ENCODE data around the gene TENM4.

Gene TENM4

DNA sequence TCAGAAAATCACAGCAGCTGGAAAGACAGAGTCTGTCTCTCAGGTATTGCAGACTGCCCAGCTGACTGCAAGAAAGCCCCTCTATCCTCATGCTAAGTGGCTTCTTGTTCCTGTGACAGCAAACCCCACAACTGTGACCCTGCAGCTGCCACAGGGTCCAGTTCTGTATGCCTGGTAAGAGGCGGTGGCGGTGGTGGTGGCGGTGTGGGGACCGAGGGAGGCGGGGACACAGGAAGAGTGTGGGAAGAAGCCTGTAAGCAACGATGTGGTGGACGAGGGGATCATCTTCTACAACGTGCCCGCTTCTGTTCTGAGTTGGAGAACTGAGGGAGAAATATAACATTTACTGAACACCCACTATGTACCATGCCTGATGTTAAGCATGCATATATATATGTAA is 112.4 kb downstream of the TENM4 start:
- TF ChIP-seq BHLHE40 (IDR thresholded peaks at IDR 0.05; ENCODE audit: borderline replicate concordance) (no peak), CTBP1 (IDR thresholded peaks at IDR 0.05; ENCODE audit: borderline replicate concordance) (no peak), FOXK2 (IDR thresholded peaks at IDR 0.05) (no peak), SUZ12 (IDR thresholded peaks at IDR 0.05) (no peak), ZNF384 (IDR thresholded peaks at IDR 0.05) (no peak), L3MBTL2 (conservative IDR thresholded peaks at IDR 0.05) (no peak), HDGF (IDR thresholded peaks at IDR 0.05; ENCODE audit: borderline replicate concordance) (no peak), FOXA1 (IDR thresholded peaks at IDR 0.05) (no peak), SP1 (IDR thresholded peaks at IDR 0.05) (no peak), NFRKB (IDR thresholded peaks at IDR 0.05) (no peak), TARDBP (IDR thresholded peaks at IDR 0.05) (no peak), LEF1 (IDR thresholded peaks at IDR 0.05; ENCODE audit: borderline replicate concordance) (no peak), ARNT (IDR thresholded peaks at IDR 0.05) (no peak), FOXM1 (IDR thresholded peaks at IDR 0.05; ENCODE audit: borderline replicate concordance) (no peak), ELF4 (IDR thresholded peaks at IDR 0.05) (no peak)
- TF ChIP-seq, protein P1, sequence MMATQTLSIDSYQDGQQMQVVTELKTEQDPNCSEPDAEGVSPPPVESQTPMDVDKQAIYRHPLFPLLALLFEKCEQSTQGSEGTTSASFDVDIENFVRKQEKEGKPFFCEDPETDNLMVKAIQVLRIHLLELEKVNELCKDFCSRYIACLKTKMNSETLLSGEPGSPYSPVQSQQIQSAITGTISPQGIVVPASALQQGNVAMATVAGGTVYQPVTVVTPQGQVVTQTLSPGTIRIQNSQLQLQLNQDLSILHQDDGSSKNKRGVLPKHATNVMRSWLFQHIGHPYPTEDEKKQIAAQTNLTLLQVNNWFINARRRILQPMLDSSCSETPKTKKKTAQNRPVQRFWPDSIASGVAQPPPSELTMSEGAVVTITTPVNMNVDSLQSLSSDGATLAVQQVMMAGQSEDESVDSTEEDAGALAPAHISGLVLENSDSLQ (IDR thresholded peaks at IDR 0.05): no peak
- ChIA-PET POLR2A (no interaction called here), CTCF (interaction anchor here (0.7 kb wide), 1 partner anchor 9 kb away, joined by 3 read pairs; no protein-coding TSS in a partner anchor)
- DNase-seq (ENCODE audit: extremely low spot score): no peak

DNA sequence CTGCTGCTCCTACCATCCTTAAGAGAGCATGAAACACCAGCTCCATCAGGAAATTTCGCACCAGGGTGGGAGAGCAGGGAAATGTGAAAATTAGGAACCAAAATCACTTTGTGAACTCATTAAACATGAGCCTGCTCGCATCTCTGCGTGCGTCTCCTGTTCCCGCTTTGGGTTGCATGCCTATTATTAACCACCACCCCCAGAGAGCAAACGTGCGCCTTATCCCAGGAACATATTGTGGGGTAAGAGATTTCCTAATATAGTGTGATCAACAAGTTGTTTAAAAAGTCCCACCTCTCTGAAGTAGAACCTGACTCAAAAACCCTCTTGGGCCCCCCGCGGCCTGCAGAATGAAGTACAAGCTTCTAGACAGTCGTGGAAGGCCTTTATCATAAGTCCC is 115.0 kb downstream of the TENM4 start:
- TF ChIP-seq BHLHE40 (IDR thresholded peaks at IDR 0.05; ENCODE audit: borderline replicate concordance) (no peak), FOXM1 (IDR thresholded peaks at IDR 0.05; ENCODE audit: borderline replicate concordance) (no peak), FOXA1 (IDR thresholded peaks at IDR 0.05) (no peak), NFRKB (IDR thresholded peaks at IDR 0.05) (no peak), FOXK2 (IDR thresholded peaks at IDR 0.05) (no peak), ARNT (IDR thresholded peaks at IDR 0.05) (no peak), TARDBP (IDR thresholded peaks at IDR 0.05) (no peak), HDGF (IDR thresholded peaks at IDR 0.05; ENCODE audit: borderline replicate concordance) (no peak), L3MBTL2 (conservative IDR thresholded peaks at IDR 0.05) (no peak), CTBP1 (IDR thresholded peaks at IDR 0.05; ENCODE audit: borderline replicate concordance) (no peak), SUZ12 (IDR thresholded peaks at IDR 0.05) (no peak), ZNF384 (IDR thresholded peaks at IDR 0.05) (no peak), LEF1 (IDR thresholded peaks at IDR 0.05; ENCODE audit: borderline replicate concordance) (no peak), SP1 (IDR thresholded peaks at IDR 0.05) (no peak), ELF4 (IDR thresholded peaks at IDR 0.05) (no peak)
- TF ChIP-seq, protein P1 (IDR thresholded peaks at IDR 0.05): no peak
- no peak for DNase-seq (ENCODE audit: extremely low spot score)
- CTCF ChIA-PET: no interaction called here
- POLR2A ChIA-PET: no interaction called here

DNA sequence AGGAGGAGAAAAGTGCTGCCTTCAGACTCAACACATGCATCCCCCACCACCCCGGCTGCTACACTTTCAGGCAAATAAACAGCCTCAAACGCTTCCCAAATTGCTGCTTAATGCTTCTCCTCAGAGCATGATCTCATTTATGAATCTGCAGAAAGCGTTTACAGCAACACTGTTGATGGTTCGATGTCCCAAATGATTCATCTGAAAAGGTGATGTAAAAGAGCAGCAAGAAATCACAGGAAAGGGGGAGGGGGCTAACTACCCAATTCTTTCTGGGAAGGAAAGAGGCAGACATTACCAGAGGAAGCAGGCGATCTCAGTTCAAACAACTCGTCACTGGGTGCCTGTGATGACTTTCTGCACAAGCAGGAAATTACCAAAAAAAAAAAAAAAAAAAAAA is 119.6 kb downstream of the TENM4 start:
- DNase-seq (ENCODE audit: extremely low spot score): no peak
- POLR2A ChIA-PET: no interaction called here
- CTCF ChIA-PET: no interaction called here
- TF ChIP-seq, protein P1 (IDR thresholded peaks at IDR 0.05): no peak
- TF ChIP-seq CTBP1 (IDR thresholded peaks at IDR 0.05; ENCODE audit: borderline replicate concordance) (no peak), SUZ12 (IDR thresholded peaks at IDR 0.05) (no peak), LEF1 (IDR thresholded peaks at IDR 0.05; ENCODE audit: borderline replicate concordance) (no peak), NFRKB (IDR thresholded peaks at IDR 0.05) (no peak), ARNT (IDR thresholded peaks at IDR 0.05) (no peak), SP1 (IDR thresholded peaks at IDR 0.05) (no peak), TARDBP (IDR thresholded peaks at IDR 0.05) (no peak), ELF4 (IDR thresholded peaks at IDR 0.05) (no peak), FOXM1 (IDR thresholded peaks at IDR 0.05; ENCODE audit: borderline replicate concordance) (no peak), FOXK2 (IDR thresholded peaks at IDR 0.05) (no peak), BHLHE40 (IDR thresholded peaks at IDR 0.05; ENCODE audit: borderline replicate concordance) (no peak), FOXA1 (IDR thresholded peaks at IDR 0.05) (no peak), L3MBTL2 (conservative IDR thresholded peaks at IDR 0.05) (no peak), ZNF384 (IDR thresholded peaks at IDR 0.05) (no peak), HDGF (IDR thresholded peaks at IDR 0.05; ENCODE audit: borderline replicate concordance) (no peak)

DNA sequence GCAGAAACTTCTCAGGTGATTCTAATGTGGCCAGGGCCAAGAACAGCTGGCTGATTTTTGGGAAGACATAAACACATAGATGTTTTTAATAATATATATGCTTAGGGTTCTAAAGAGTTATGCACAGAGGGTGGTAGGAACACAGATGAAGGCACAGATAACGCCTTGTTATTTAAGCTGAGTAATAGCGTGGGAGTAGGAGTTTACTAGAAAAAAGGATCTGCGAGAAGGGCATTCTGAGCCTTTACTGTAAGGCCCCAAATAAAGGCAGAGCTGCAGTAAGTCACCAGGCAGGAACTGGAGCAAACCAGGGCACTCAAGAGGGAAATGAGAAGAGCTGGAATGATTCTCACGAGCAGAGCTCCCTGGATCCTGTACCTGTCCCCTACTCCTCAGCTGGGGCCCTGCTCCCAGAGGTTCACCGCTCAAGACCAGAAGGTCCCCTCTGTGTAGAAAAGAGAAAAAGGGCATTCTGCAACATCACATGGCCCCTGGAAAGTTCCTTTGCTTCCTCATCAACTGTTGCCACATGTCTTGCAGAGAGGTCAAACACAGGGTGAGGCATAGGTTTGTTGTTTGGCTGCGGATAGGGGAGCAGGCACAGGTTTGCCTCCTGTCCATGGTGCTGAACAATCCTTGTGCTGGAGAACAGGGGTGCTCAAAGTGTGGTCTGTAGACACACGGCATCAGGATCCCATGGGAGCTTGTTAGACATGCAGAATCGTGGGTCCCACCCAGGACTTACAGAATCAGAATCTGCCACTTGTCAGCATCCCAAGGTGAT is 125.7 kb downstream of the TENM4 start:
- ChIA-PET POLR2A (no interaction called here), CTCF (no interaction called here)
- TF ChIP-seq L3MBTL2 (conservative IDR thresholded peaks at IDR 0.05) (no peak), SUZ12 (IDR thresholded peaks at IDR 0.05) (no peak), LEF1 (IDR thresholded peaks at IDR 0.05; ENCODE audit: borderline replicate concordance) (no peak), BHLHE40 (IDR thresholded peaks at IDR 0.05; ENCODE audit: borderline replicate concordance) (no peak)
- TF ChIP-seq, protein P1 (IDR thresholded peaks at IDR 0.05): no peak
- no peak for DNase-seq (ENCODE audit: extremely low spot score)

DNA sequence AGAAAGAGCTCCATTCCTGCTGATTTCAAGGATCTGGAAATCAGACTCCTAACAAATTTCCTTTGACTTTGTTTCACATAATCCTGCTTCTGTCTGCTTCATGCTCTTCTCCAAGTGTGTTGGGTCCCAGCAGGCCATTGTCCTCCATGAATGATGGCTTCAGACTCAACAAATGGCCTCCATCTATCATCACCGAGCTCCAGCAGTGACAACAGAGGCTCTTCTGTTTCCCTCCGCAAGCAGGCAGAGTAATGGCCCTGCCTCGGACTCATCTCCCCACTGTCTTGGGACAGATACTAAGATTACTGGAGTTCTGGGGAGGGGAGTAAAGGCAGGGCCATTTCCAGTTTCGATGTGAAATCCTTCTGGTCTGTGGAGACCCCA is 127.3 kb downstream of the TENM4 start:
- TF ChIP-seq ELF4 (IDR thresholded peaks at IDR 0.05): no peak
- no peak for TF ChIP-seq FOXM1 (IDR thresholded peaks at IDR 0.05; ENCODE audit: borderline replicate concordance)
- TF ChIP-seq FOXK2 (IDR thresholded peaks at IDR 0.05): no peak
- no peak for TF ChIP-seq HDGF (IDR thresholded peaks at IDR 0.05; ENCODE audit: borderline replicate concordance)
- no peak for TF ChIP-seq FOXA1 (IDR thresholded peaks at IDR 0.05)
- TF ChIP-seq BHLHE40 (IDR thresholded peaks at IDR 0.05; ENCODE audit: borderline replicate concordance): no peak
- TF ChIP-seq, protein P1 (IDR thresholded peaks at IDR 0.05): no peak
- TF ChIP-seq LEF1 (IDR thresholded peaks at IDR 0.05; ENCODE audit: borderline replicate concordance): no peak
- no peak for TF ChIP-seq SUZ12 (IDR thresholded peaks at IDR 0.05)
- TF ChIP-seq SP1 (IDR thresholded peaks at IDR 0.05): no peak
- no peak for TF ChIP-seq ARNT (IDR thresholded peaks at IDR 0.05)
- no peak for TF ChIP-seq TARDBP (IDR thresholded peaks at IDR 0.05)
- TF ChIP-seq ZNF384 (IDR thresholded peaks at IDR 0.05): no peak
- TF ChIP-seq L3MBTL2 (conservative IDR thresholded peaks at IDR 0.05): no peak
- no peak for TF ChIP-seq CTBP1 (IDR thresholded peaks at IDR 0.05; ENCODE audit: borderline replicate concordance)
- TF ChIP-seq NFRKB (IDR thresholded peaks at IDR 0.05): no peak
- DNase-seq (ENCODE audit: extremely low spot score): no peak
- ChIA-PET CTCF (no interaction called here), POLR2A (no interaction called here)

Measured in HEK293T (cell line).